GM12873 (cell line): ENCODE results near the gene ATP1B4.

Source experiments
- CTCF ChIP-seq: IDR thresholded peaks from 2 replicates; pipeline ENCODE4 v1.5.1; 2012; ENCODE audit warnings: low read depth, mild to moderate bottlenecking, moderate library complexity, low read length, control low read depth; ENCODE audit not compliant: insufficient read depth; ENCODE audit errors: missing control alignments

Gene ATP1B4

GRCh38 chrX:120334151-120334550, 27.7 kb upstream of the ATP1B4 start:
- no peak for TF ChIP-seq CTCF

GRCh38 chrX:120334603-120335002, 27.3 kb upstream of the ATP1B4 start:
- TF ChIP-seq CTCF: no peak

GRCh38 chrX:120335289-120335688, 26.6 kb upstream of the ATP1B4 start:
- no peak for TF ChIP-seq CTCF

GRCh38 chrX:120336899-120337298, 25.0 kb upstream of the ATP1B4 start:
- TF ChIP-seq CTCF: no peak

- TF ChIP-seq CTCF: no peak
These were observed 11.3 kb upstream of the ATP1B4 start for GRCh38 chrX:120350450-120351138.

- TF ChIP-seq CTCF: no peak
These were observed 5.8 kb upstream of the ATP1B4 start for GRCh38 chrX:120356084-120356483.

- TF ChIP-seq CTCF: no peak
These were observed 4.7 kb upstream of the ATP1B4 start for GRCh38 chrX:120357186-120357585.
